ENCODE data around the gene ATAD3B.
"Not testable (repeated sequence)": the region's sequence is repeated elsewhere in the genome, so short reads cannot be mapped to it uniquely, and the experiment has no call there.

GRCh38 chr1:1509465-1509850 lies 37.9 kb downstream of the ATAD3B start:
- TF ChIP-seq CTCF, POLR2A (IDR thresholded peaks at IDR 0.05): not testable (repeated sequence)
